Astrocyte of the spinal cord (primary cell): ENCODE results near the gene SYNJ2.
A peak's percentile ranks its signal among the peaks of the same experiment; 100 is the strongest.

Experiments
- DNase-seq: peaks from one replicate; pipeline ENCODE4 v3.0.0; 2011; ENCODE audit warnings: low read depth, low spot score
- H3K4me3 ChIP-seq: 2 replicates; pipeline ENCODE4 v1.5.1; 2011; ENCODE audit warnings: low read depth, mild to moderate bottlenecking, low read length, moderate library complexity
- in situ Hi-C: cut with HindIII; loops from 2 replicates; pipeline ENCODE4 v1.10.0; 2017; ENCODE audit warnings: low sequenced_read_pairs
- TF ChIP-seq, protein P1 (sequence below): IDR thresholded peaks from 2 replicates; pipeline ENCODE4 v1.5.1; 2012; ENCODE audit warnings: low read depth, mild to moderate bottlenecking, low read length, inconsistent platforms

The SYNJ2 gene

GRCh38 chr6:158068156-158068892 is 86.7 kb downstream of the SYNJ2 start:
- DNase-seq: no peak
- H3K4me3 ChIP-seq: no peak overlapping the region
- TF ChIP-seq, protein P1, sequence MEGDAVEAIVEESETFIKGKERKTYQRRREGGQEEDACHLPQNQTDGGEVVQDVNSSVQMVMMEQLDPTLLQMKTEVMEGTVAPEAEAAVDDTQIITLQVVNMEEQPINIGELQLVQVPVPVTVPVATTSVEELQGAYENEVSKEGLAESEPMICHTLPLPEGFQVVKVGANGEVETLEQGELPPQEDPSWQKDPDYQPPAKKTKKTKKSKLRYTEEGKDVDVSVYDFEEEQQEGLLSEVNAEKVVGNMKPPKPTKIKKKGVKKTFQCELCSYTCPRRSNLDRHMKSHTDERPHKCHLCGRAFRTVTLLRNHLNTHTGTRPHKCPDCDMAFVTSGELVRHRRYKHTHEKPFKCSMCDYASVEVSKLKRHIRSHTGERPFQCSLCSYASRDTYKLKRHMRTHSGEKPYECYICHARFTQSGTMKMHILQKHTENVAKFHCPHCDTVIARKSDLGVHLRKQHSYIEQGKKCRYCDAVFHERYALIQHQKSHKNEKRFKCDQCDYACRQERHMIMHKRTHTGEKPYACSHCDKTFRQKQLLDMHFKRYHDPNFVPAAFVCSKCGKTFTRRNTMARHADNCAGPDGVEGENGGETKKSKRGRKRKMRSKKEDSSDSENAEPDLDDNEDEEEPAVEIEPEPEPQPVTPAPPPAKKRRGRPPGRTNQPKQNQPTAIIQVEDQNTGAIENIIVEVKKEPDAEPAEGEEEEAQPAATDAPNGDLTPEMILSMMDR: no peak
- in situ Hi-C loops: no loop called here

DNA sequence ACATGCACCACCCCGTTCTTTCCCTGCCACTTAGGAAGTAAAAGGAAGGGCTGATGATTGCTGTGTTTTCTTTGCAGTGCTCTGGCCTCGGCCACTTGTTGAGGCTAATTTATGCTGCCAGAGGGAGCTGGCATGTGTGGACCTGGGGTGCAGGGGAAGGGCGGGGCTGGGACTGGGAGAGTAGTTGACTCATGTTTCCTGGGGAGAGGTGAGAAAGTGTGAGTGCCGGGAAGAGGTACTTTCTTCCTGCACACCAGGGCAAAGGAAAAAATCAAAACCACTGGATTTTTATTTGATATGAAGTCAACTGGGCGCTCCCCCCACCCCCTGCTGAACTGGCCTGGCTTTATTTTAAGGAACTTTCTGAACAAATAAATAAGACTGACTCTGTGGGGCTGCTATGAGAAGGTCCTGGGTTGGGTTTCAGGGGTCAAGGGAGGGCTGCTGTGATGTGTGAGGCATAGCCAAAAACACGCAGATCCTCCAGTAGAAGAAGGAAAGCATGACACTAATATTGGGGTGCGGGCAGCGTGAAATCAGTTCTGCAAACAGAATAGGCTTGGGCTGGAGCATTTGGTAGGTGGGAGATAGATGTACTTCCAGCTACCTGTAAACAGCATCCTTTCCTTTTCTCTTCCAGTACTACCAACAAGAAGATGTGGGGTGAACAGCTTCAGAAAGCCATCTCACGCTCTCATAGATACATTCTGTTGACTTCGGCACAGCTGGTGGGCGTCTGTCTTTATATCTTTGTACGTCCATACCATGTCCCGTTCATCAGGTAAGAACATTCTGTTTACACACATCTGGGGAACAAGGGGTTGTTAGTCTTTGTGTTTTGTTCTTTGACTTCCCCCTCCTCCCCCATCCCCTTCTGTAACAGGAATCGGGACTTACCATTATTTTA is 87.5 kb downstream of the SYNJ2 start:
- H3K4me3 ChIP-seq: no peak overlapping the region
- peak; percentile 87 for DNase-seq
- TF ChIP-seq, protein P1: no peak
- in situ Hi-C loops: no loop called here

- in situ Hi-C loops: no loop called here
- TF ChIP-seq, protein P1: no peak
- DNase-seq: peak; percentile 67
- no peak overlapping the region for H3K4me3 ChIP-seq
These were observed 88.1 kb downstream of the SYNJ2 start for GRCh38 chr6:158069800-158070195.

DNA sequence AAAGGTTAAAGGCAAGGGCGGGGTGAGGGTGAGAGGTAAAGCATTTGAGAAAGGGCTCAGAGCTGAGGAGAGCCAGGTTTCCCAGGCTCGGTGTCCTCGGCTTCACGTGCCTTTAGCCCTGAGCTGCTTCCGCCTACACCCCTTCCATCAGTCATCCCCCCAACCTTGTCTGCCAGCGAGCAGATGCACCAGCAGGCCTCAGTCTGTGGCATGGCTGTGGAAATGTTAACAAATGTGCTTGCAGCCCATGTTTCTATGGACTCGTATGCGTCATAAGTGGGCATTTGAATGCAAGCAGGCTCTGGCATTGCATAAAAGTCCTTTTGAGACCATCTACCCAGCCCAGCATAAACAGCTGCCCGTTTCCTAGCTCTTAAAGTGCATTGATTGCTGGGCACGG is 88.8 kb downstream of the SYNJ2 start:
- DNase-seq: no peak
- in situ Hi-C loops: no loop called here
- no peak overlapping the region for H3K4me3 ChIP-seq
- TF ChIP-seq, protein P1: no peak

DNA sequence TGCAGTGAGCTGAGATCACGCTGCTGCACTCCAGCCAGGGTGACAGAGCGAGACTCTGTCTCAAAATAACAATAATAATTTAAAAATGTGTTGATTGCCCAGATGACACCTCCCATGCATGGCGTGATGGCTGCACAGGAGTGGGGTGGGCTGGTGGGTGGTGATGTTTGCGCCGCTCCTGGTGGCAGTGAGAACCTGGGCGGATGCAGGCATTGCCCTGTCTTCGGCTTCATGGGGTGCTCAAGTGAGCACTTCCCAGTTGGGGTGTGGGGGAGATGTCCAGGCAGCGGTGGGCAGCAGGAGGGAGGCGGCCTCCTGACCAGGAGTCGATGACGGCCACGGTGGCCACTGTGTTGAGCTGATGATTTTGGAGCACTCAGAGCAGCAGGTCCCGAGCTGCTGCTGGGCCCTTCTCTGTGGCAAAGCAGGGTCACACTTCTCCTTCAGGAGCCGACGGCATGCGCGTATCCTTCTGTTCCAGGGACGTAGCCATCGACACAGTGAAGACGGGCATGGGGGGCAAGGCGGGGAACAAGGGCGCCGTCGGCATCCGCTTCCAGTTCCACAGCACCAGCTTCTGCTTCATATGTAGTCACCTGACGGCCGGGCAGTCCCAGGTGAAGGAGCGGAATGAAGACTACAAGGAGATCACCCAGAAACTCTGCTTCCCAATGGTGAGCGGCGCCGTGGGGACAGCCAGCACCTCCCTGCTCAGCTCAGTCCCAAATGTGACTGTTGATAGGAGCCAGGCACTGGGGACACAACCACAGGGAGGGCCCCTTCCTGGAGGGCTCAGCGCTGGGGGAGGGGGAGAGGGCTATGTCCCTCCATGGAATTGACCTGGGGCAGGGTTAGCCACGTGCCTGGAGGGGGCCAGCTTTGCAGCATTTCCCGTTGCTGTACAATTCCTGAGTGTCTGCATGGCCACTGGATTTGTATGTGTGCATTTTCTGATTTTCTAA is 89.7 kb downstream of the SYNJ2 start:
- in situ Hi-C loops: no loop called here
- TF ChIP-seq, protein P1: no peak
- H3K4me3 ChIP-seq: no peak overlapping the region
- no peak for DNase-seq
